SK-N-MC (cell line): Measurements from ENCODE around the gene COTL1.

Source experiments
- DNase-seq: peaks from one replicate; pipeline ENCODE4 v3.0.0-alpha.2; 2011; ENCODE audit warnings: low read depth, low spot score
- H3K27ac ChIP-seq: fragments of 200-600 bp; sonication (generic); 2 replicates; pipeline ENCODE4 v1.5.1; 2016; ENCODE audit warnings: mixed run types
- H3K36me3 ChIP-seq: fragments of 200-600 bp; sonication (generic); 2 replicates; pipeline ENCODE4 v1.6.1; 2017; ENCODE audit warnings: antibody characterized with exemption, low read length, mixed read lengths; ENCODE audit not compliant: insufficient read depth
- H3K4me3 ChIP-seq: fragments of 200-600 bp; sonication (generic); 2 replicates; pipeline ENCODE4 v1.5.1; 2016
- H3K9ac ChIP-seq: fragments of 200-600 bp; sonication (generic); 2 replicates; pipeline ENCODE4 v1.8.0; 2017; ENCODE audit warnings: mixed run types, mixed read lengths; ENCODE audit not compliant: insufficient read length
- H3K9me3 ChIP-seq: fragments of 200-600 bp; sonication (generic); 2 replicates; pipeline ENCODE4 v1.6.1; 2017; ENCODE audit warnings: low read depth, mild to moderate bottlenecking, antibody characterized with exemption, low read length, moderate library complexity, mixed read lengths
- EZH2 ChIP-seq: fragments of 200-600 bp; sonication (generic); IDR thresholded peaks from one replicate; pipeline ENCODE4 v1.6.1; 2017; ENCODE audit warnings: antibody characterized with exemption
- FOXP2 ChIP-seq: optimal IDR thresholded peaks from 2 replicates; pipeline ENCODE3; 2011; ENCODE audit warnings: mild to moderate bottlenecking, moderate library complexity; ENCODE audit not compliant: insufficient read depth; ENCODE audit errors: extremely low read length, control extremely low read depth
- POLR2AphosphoS5 ChIP-seq: IDR thresholded peaks from 2 replicates; pipeline ENCODE4 v1.6.1; 2012; ENCODE audit warnings: mild to moderate bottlenecking, low read depth, low read length, borderline replicate concordance

Gene COTL1

GRCh38 chr16:84597931-84598351 lies 19.9 kb downstream of the COTL1 start:
- DNase-seq: no peak
- no peak overlapping the region for H3K4me3 ChIP-seq
- H3K9ac ChIP-seq: no peak overlapping the region
- H3K9me3 ChIP-seq: no peaks in the 10 kb centered on the region
- TF ChIP-seq POLR2AphosphoS5 (no peak), EZH2 (no peak), FOXP2 (no peak)
- no peak overlapping the region for H3K27ac ChIP-seq
- no peaks in the 10 kb centered on the region for H3K36me3 ChIP-seq

- TF ChIP-seq EZH2 (no peak), FOXP2 (no peak), POLR2AphosphoS5 (no peak)
- Histone ChIP-seq H3K9ac (no peak overlapping the region), H3K27ac (no peak overlapping the region), H3K9me3 (no peaks in the 10 kb centered on the region), H3K36me3 (no peaks in the 10 kb centered on the region), H3K4me3 (no peak overlapping the region)
- no peak for DNase-seq
These were observed 20.4 kb downstream of the COTL1 start for GRCh38 chr16:84597528-84597896.

GRCh38 chr16:84596801-84597527 lies 20.9 kb downstream of the COTL1 start:
- no peak overlapping the region for H3K9ac ChIP-seq
- H3K4me3 ChIP-seq: no peak overlapping the region
- H3K9me3 ChIP-seq: no peaks in the 10 kb centered on the region
- no peak overlapping the region for H3K27ac ChIP-seq
- TF ChIP-seq FOXP2: no peak
- TF ChIP-seq POLR2AphosphoS5: no peak
- no peak for TF ChIP-seq EZH2
- no peak for DNase-seq
- H3K36me3 ChIP-seq: no peaks in the 10 kb centered on the region

DNA sequence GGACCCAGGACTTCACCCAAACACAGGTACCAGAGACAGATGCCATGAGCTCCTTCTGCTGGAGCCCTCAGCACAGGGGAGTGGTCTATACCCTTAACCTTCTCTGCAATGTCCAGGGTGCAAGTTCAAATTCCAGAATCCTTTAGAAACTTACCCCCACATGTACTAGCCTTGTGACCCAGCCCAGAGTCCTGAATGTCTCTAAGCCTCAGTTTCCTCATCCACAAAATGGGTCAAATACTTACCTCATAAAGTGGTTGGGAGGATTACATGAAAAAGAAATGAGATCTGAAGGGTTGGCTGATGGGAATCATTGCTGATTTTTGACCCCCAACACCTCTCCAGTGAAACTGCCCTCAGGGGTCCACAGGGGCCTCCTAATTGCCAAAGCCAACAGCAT lies 21.7 kb downstream of the COTL1 start:
- Histone ChIP-seq H3K9ac (no peak overlapping the region), H3K9me3 (no peaks in the 10 kb centered on the region), H3K4me3 (no peak overlapping the region), H3K27ac (no peak overlapping the region), H3K36me3 (no peaks in the 10 kb centered on the region)
- no peak for DNase-seq
- TF ChIP-seq EZH2: no peak
- TF ChIP-seq POLR2AphosphoS5: no peak
- no peak for TF ChIP-seq FOXP2

DNA sequence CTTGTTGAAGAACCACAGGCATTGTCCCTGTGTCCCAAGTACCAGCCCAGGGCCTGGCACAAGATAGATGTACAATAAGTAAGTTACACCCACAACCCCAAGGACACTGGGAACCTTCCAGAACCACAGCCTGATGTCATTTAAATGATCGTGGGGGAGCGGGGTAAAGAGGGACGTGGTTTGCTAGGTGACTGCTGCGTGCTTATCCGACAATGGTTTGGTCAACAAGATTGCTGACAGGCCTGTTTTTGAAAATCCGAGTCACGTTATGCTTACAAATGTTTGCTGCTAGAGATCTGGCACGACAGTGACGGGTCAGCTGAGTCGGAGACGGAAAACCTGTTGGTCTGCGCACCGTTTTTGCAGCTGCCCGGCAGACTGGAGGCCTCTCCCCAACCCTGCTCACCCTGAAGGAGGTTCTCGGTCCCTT lies 22.8 kb downstream of the COTL1 start:
- H3K9me3 ChIP-seq: no peaks in the 10 kb centered on the region
- no peak overlapping the region for H3K9ac ChIP-seq
- no peaks in the 10 kb centered on the region for H3K36me3 ChIP-seq
- no peak overlapping the region for H3K4me3 ChIP-seq
- H3K27ac ChIP-seq: no peak overlapping the region
- DNase-seq: no peak
- TF ChIP-seq EZH2 (no peak), POLR2AphosphoS5 (no peak), FOXP2 (no peak)

DNA sequence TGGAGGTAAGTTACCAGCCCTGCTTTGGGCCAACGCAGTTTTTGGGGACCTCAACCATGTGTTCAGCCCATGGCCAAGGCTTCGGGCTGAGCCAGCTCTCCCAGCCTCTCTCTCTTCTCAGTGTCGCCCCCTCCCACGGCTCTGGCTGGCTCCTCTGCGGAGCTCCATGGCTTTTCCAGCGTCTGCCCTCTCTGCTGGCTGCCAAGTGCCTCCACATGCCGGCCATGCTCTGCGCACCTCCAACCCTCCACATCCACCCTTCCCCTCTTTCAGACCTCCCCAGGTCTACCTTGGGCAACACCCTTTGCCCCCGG lies 23.2 kb downstream of the COTL1 start:
- H3K36me3 ChIP-seq: no peaks in the 10 kb centered on the region
- TF ChIP-seq POLR2AphosphoS5: no peak
- TF ChIP-seq FOXP2: no peak
- TF ChIP-seq EZH2: no peak
- no peak overlapping the region for H3K9ac ChIP-seq
- no peak overlapping the region for H3K4me3 ChIP-seq
- no peaks in the 10 kb centered on the region for H3K9me3 ChIP-seq
- no peak overlapping the region for H3K27ac ChIP-seq
- no peak for DNase-seq

DNA sequence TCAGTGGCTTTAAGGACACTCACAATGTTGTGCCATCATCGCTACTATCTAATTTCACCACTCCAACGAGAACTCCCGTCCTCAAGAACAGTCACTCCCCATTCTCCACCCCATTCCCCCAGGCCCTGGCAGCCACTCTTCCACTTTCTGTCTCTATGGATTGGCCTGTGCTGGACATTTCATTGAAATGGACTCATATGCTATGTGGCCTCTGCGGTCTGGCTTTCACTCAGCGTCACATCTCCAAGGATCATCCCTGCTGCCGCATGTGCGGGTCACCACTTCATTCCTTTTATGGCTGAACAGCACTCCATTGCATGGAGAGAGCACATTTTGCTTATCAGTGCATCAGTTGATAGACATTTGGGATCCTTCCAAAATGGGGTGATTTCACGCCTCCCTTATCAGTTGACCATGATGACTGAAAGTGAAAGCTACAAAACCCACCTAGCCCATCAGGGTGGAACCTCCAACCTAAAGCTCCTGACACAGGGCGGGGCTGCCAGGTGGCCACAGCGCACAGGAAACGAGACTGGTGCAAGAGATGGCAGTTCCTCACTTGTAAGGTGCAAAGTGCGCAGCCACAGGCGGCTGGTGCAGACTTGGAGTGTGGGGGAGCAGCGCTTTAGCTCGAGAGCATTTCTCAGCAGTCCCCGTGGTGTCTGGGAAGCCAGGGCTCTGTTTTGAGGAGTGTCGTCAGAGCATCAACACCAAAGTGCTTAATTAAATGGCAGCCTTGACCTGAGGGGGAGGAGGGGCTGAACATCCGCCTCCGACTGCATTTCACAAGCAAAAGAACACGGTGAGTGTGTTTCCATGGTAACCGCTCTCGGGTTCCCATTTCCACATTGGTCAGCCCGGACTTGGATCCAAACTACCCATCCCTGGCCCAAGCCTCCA lies 23.8 kb downstream of the COTL1 start:
- H3K27ac ChIP-seq: no peak overlapping the region
- DNase-seq: no peak
- no peak overlapping the region for H3K4me3 ChIP-seq
- TF ChIP-seq FOXP2 (no peak), POLR2AphosphoS5 (no peak), EZH2 (no peak)
- no peak overlapping the region for H3K9ac ChIP-seq
- no peaks in the 10 kb centered on the region for H3K9me3 ChIP-seq
- H3K36me3 ChIP-seq: no peaks in the 10 kb centered on the region

DNA sequence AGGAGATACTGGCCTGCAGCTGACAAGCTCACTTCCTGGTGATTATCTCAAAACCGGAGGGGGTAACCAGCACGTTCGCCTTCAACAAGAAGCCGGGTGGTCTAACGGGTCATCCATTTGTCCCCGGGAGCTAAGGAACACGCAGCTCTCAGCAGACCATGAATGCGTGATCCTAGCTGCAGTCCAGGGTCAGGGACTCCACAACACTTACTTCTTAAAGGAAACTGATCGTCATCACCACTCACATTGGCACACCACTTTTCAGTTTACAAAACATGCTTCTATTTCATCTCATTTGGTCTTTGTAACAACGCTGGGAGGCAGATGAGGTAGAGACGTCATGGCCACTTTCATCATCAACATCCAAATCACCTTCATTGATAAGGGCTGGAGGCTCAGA lies 25.2 kb downstream of the COTL1 start:
- Histone ChIP-seq H3K4me3 (no peak overlapping the region), H3K27ac (no peak overlapping the region), H3K9me3 (no peaks in the 10 kb centered on the region), H3K9ac (no peak overlapping the region), H3K36me3 (no peaks in the 10 kb centered on the region)
- no peak for DNase-seq
- no peak for TF ChIP-seq FOXP2
- TF ChIP-seq POLR2AphosphoS5: no peak
- TF ChIP-seq EZH2: no peak
